ENCODE measurements around the gene NYNRIN. TPM values are rescaled to one million over a fixed set of nuclear protein-coding genes. Genes with fewer than 3 reads are reported as not detected.

The NYNRIN gene
- total RNA-seq, 1 experiment from 2014 or later, result 0.27 TPM

DNA sequence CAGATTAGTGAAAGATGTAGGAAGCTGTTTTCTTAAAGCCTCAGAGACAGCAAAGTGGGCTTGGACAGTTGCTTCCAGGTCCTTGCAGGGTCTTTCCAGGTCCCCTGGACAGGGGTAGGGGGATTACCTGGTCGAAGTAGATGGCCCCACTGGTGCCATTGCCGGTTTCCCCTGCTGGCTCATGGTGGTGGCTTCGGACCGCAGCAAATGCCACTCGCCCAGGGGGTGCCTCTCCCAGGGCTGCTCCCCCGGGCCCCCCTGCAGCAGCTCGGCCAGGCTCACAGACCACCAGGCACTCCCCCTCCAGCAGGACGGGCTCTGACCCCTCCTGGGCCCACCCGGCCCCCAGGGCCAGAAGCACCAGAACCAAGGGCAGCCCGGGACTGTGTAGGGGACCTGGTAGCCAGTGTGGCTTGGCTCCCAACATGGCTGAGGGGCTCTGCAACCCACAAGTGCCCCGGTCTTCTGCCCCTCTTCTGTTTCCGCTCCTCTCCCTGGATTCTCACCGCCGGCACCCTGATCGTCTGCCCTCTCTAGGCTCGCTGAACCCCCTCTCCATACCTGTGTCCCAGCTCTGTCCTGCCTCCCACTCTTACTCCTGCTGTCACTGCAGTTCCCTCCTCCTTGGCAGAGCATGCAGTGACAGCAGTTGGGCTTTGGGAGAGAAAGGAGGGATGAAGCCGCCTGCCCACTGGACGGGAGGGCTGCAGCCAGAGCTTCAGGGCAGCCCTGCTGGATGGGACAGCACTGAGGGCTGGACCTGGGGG is 30.0 kb downstream of the NYNRIN start:
- Histone ChIP-seq H3K9ac (ENCODE audit: low read length) (peak overlapping the region; percentile 95), H3K27me3 (ENCODE audit: insufficient read depth, low read length) (no peaks in the 10 kb centered on the region), H4K20me1 (ENCODE audit: insufficient read depth) (no peaks in the 10 kb centered on the region), H3K9me3 (ENCODE audit: control insufficient read depth in 1 of 2, insufficient read depth in 1 of 2, low read depth in 1 of 2, low read length in 2 of 2) (no peaks in the 10 kb centered on the region), H3K4me3 (replicated peaks in 1 of 2; ENCODE audit: low read depth in 1 of 2, low read length in 2 of 2) (peak overlapping the region; percentile 93 to 95), H3K36me3 (ENCODE audit: control insufficient read depth in 1 of 2, insufficient read depth in 2 of 2, low read length in 2 of 2) (peaks cover 10% of the 10 kb centered on the region in 2 experiments; a peak in 2 of 4 replicates), H2AFZ (ENCODE audit: low read depth, low read length, poor library complexity, severe bottlenecking) (no peak overlapping the region), H3K4me1 (ENCODE audit: control insufficient read depth in 1 of 2, insufficient read depth in 2 of 2, low read length in 2 of 2) (peaks cover 14 to 37% of the 10 kb centered on the region in 2 experiments), H3K79me2 (ENCODE audit: insufficient read depth, low read length) (peaks cover 21% of the 10 kb centered on the region), H3K27ac (ENCODE audit: low read depth, low read length) (peak overlapping the region; percentile 92; the same call in 1 of the 2 replicates), H3K9me2 (ENCODE audit: insufficient read depth) (no peaks in the 10 kb centered on the region), H3K4me2 (ENCODE audit: low read length) (peak overlapping the region; percentile 95)
- RAD21 ChIA-PET (ENCODE audit: low non-redundant PET in 1 of 2, low total read pairs in 2 of 2, uncharacterized antibody in 2 of 2, unreplicated experiment in 2 of 2), result no interaction called here
- ATAC-seq (no peak), DNase-seq (ENCODE audit: low read depth, low spot score) (no peak)
- intact Hi-C loops (cut with micrococcal nuclease), result no loop called here
- POLR2A ChIA-PET, result interaction anchor here (0.7 to 1.1 kb wide), 2 partner anchors 10 to 17 kb away, joined by 3 to 4 read pairs; no protein-coding TSS in a partner anchor
- CTCF ChIA-PET, result interaction anchor here (1.7 to 4.1 kb wide), 2 partner anchors 13 to 96 kb away, joined by 5 to 162 read pairs; partner anchors contain the start of gene ADCY4
- no peak for TF ChIP-seq SRF (IDR thresholded peaks at IDR 0.05; ENCODE audit: low read depth)
- no peak for TF ChIP-seq ELF1 (IDR thresholded peaks at IDR 0.05; ENCODE audit: borderline replicate concordance, low read depth)
- TF ChIP-seq EZH2 (IDR thresholded peaks at IDR 0.05), result no peak
- TF ChIP-seq MAX (IDR thresholded peaks at IDR 0.05), result no peak
- no peak for TF ChIP-seq RAD21 (IDR thresholded peaks at IDR 0.05; ENCODE audit: low read depth)
- TF ChIP-seq, protein P1, sequence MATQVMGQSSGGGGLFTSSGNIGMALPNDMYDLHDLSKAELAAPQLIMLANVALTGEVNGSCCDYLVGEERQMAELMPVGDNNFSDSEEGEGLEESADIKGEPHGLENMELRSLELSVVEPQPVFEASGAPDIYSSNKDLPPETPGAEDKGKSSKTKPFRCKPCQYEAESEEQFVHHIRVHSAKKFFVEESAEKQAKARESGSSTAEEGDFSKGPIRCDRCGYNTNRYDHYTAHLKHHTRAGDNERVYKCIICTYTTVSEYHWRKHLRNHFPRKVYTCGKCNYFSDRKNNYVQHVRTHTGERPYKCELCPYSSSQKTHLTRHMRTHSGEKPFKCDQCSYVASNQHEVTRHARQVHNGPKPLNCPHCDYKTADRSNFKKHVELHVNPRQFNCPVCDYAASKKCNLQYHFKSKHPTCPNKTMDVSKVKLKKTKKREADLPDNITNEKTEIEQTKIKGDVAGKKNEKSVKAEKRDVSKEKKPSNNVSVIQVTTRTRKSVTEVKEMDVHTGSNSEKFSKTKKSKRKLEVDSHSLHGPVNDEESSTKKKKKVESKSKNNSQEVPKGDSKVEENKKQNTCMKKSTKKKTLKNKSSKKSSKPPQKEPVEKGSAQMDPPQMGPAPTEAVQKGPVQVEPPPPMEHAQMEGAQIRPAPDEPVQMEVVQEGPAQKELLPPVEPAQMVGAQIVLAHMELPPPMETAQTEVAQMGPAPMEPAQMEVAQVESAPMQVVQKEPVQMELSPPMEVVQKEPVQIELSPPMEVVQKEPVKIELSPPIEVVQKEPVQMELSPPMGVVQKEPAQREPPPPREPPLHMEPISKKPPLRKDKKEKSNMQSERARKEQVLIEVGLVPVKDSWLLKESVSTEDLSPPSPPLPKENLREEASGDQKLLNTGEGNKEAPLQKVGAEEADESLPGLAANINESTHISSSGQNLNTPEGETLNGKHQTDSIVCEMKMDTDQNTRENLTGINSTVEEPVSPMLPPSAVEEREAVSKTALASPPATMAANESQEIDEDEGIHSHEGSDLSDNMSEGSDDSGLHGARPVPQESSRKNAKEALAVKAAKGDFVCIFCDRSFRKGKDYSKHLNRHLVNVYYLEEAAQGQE (IDR thresholded peaks at IDR 0.05; ENCODE audit: low read depth), result no peak
- TF ChIP-seq EGR1 (IDR thresholded peaks at IDR 0.05; ENCODE audit: low read depth), result no peak
- no peak for TF ChIP-seq SIN3A (IDR thresholded peaks at IDR 0.05; ENCODE audit: low read depth)
- no peak for TF ChIP-seq CEBPB (IDR thresholded peaks at IDR 0.05; ENCODE audit: low read depth)
- TF ChIP-seq ZBTB33 (IDR thresholded peaks at IDR 0.05; ENCODE audit: extremely low read depth, insufficient replicate concordance, low read length), result no peak
- no TSS peak for BruUV-seq (replicated peaks)

Data from HCT116 (cell line).